Stimulated activated CD8-positive, alpha-beta memory T cell treated with anti-CD3 and anti-CD28 coated beads, Interleukin-15, amount 100 ng/mL, for 4 hours (primary cell): ENCODE data around the gene C1QA.
"Not testable (repeated sequence)": the region's sequence is repeated elsewhere in the genome, so short reads cannot be mapped to it uniquely, and the experiment has no call there.

ENCODE experiments used
- DNase-seq, 2 donors: peaks; one replicate each; pipeline ENCODE4 v3.0.0-alpha.2; 2020; ENCODE audit warnings: low read depth in 2 of 2

C1QA gene

DNA sequence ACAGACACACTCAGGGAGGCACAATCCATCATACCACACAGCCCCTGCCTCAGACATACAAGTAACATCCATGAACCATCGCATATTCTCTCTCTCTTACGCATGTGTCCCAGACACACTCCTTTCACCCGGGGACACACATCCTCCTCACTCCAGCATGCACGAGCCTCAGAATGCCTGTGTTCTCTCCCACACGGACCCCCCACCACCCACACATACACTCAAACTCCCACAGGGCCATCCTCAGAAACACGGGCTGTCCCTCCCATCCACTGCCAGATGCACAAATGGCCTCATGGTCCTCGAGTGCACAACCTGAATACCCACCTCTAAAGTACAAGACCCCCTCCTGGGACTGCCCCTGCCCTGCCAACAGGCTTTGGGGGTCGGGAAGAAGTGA, 4.8 kb downstream of the C1QA start:
- no peak for DNase-seq

DNA sequence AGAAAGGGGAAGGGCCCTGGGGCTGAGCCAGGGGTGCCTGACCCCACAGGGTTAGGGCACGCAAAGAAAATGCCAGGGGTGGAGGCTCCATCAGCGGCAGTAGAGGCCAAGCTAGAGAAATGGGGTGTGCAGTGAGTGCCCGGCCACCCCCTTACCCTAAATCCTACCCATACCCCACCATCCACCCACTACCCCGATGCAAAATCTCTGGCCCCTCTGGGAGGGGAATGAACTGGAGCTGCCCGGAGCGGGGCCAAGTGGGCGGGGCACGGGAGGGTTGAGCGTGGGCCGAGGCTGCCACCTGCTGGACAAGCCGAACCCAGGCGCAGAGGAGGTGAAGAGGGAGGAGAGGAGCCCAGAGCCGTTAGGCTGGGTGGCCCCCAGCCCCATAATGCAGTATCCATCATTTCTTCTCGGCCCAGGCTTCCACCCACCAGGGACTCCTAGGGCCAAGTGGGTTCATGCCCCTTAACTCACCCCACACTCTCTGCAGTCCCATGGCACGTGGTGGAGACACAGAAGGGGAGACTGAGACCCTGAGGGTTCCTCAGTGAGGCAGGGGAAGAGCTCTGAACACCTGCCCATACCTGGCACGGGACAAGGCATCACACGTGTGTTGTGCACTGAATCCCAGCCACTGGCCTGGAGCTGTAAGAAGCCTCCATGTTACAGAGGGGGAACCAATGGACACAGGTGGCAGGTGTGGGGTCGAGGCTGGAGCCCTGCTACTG, 5.6 kb downstream of the C1QA start:
- peak; percentile 16 to 25 for DNase-seq

DNA sequence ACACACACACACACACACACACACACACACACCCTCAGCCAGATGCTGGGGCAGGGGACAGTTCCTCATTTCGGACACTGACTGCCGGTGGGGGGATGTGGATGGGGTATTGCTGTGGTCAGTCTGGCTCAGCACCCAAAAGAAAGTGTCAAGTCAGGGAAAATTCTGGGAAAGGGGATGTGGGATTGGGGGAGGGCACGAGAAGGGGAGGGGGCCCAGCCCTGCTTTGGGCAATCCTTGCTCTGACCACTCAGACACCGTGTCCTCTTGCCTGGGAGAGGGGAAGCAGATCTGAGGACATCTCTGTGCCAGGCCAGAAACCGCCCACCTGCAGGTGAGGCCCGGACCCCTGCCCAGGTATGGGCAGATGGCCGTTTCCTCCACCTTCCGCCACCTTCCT, 7.0 kb downstream of the C1QA start, which contains the start of gene C1QC:
TSS of gene C1QC (plus strand) at position 253 of the 400 bp plus-strand sequence. CDS start 391 bp downstream, outside the sequence.
- DNase-seq, result no peak

- DNase-seq, result no peak
Measured at GRCh38 chr1:22643928-22644327, 7.5 kb downstream of the C1QA start.

- no peak for DNase-seq
Measured at GRCh38 chr1:22645931-22646330, 9.5 kb downstream of the C1QA start.

GRCh38 chr1:22646384-22646783, 10.0 kb downstream of the C1QA start:
- no peak for DNase-seq

- no peak for DNase-seq
Measured at GRCh38 chr1:22650089-22650693, 13.8 kb downstream of the C1QA start.

DNA sequence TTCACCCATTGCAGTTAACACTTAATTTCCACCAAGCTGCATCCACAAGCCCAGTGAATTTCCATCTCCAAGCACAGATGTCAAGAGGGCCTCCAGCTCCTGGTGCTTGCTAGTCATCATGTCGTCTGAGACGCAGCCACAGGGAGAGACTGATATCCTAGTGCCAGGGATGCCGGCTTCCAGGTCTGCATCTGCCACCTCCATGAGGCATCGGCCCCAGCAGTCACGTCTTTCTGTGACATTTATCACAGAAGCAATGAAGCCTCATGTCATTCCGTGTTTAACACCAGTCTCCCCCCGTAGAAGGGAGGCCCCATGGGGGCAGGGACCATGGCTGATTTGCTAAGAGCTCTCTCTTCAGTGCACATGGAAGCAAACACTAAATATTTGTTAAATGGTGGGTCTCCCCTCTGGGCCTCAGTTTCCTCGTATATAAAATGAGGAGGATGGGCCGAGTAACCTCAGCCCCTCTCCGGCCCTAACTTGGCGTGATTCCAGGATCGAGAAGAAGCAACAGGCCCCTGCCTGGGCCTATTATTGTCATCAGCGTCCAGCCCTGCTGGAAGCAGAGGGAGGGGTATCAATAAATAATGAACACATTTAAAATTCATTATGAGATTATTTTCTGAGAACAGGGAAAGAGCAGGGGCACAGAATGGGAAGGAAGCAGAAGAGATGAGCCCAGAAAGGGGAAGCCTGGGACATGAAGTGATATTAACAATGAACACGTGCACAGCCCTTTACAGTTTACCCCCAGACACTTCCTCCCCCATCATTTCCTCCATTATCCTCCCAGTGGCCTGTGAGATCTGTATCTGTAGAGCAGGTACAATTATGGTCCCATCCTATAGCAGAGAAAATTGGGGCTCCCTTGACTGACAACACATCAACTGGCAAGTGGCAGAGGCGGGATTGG, 15.8 kb downstream of the C1QA start:
- DNase-seq, result no peak

DNA sequence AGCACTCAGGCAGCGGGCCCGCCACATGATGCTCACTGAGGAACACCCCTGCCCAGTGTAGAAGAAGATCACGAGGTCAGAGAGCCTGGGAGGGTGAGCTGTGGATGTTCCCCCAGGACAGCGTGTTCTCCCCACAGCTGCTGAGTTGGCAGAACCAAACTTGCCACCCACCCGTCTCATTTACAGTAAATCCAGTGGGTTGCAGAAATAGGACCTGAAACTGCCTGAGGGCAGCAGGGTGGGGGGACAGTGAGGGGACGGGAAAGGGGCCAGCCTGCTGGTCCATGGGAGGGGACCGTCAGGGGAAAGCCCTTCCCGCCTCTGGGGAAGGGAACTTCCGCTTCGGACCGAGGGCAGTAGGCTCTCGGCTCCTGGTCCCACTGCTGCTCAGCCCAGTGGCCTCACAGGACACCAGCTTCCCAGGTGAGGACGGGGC, 16.5 kb downstream of the C1QA start, which contains the start of gene C1QB:
TSS of gene C1QB (plus strand) at position 356 of the 436 bp plus-strand sequence. CDS start 6,227 bp downstream, outside the sequence.
- DNase-seq, result no peak

GRCh38 chr1:22654692-22655091, 18.3 kb downstream of the C1QA start:
- no peak for DNase-seq

DNA sequence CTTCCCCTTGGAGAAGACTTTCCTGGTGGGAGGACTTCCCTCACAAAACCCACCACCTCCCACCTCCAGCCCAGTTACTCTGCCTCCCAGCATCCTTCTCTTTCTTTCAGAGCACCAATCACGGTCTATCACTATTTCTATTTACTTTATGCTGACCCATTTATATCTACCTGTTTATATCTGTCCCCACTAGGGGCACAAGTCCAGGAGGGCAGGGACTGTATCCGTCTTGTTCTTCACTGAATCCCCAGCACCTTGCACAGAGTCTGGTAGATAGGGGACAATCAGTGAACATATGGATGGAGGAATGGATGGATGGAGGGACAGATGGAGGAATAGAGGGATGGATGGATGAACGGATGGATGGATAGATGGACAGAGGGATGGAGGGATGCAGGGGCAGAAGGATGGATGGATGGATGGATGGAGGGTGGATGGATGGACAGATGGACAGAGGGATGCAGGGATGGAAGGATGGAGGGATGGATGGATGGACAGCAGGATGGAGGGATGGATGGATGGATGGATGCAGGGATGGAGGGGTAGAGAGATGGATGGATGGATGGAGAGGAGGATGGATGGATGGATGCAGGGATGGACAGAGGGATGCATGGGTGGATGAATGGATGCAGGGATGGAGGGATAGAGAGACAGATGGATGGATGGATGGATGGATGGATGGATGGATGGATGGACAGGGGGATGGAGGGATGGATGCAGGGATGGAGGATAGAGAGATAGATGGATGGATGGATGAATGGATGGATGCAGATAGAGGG, 22.1 kb downstream of the C1QA start:
- DNase-seq, result no peak

DNA sequence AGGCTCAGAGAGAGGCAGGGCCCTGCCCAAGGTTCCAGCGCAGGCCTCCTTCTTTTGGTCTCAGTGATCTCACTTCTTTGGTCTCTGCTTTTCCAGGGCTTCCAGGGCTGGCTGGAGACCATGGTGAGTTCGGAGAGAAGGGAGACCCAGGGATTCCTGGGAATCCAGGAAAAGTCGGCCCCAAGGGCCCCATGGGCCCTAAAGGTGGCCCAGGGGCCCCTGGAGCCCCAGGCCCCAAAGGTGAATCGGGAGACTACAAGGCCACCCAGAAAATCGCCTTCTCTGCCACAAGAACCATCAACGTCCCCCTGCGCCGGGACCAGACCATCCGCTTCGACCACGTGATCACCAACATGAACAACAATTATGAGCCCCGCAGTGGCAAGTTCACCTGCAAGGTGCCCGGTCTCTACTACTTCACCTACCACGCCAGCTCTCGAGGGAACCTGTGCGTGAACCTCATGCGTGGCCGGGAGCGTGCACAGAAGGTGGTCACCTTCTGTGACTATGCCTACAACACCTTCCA, 24.4 kb downstream of the C1QA start:
- DNase-seq, result no peak

DNA sequence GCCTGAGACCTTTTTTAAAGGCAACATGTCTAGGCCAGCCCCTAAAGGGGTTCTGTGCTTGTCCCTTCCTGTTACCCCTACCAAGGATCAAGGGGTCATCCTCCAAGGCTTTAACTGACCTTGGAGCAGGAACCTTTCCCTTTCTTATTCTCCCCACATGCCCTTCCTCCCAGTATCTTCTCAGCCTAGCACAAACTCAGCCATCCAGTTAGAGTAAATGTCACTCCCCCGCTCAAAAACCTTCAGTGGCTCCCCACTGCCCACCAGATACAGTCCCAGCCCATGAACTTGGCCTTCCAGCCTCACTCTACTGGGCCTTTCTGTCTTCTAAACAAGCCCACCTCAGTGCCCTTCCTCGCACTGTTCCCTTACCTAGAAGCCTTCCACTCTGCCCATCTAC, 25.5 kb downstream of the C1QA start:
- no peak for DNase-seq

DNA sequence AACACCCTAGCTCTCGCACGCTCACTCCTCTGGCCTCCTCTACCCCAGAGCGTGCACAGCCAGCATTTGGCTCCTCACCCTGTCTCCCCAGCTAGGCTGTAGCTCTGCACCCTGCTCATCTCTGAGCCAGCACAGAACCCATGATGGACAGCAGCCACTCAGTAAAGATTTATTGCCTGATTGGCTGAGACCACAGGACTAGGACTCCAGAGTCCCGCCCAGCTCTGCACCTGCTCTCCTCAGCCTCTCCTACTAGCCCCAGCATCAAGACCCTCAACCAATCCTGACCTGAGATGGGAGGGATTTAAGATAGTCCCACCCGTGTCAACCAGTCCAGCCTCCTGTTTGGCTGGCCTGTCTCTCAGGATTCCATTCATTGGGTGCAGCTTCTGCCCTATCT, 25.9 kb downstream of the C1QA start:
- no peak for DNase-seq

DNA sequence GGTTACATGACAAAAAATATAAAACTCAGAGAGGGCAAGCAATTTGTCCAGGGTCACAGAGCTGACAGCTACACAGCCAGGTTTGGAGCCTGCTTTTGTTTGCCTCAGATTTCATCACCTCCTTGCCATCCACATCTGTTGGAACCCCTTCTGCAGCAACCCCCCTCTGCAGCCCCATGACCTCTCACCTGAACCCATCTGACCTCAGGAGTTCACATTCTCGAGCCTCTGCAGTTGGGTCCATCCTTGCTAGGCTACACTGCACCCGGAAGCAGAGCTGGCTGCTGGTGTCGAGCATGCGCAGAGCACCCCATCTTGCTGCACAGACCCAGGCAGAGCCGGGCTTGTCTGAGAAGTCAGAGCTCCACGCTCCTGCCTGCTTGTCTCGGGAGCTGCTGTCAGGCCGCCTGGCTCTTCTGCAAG, 26.6 kb downstream of the C1QA start:
- DNase-seq, result no peak

DNA sequence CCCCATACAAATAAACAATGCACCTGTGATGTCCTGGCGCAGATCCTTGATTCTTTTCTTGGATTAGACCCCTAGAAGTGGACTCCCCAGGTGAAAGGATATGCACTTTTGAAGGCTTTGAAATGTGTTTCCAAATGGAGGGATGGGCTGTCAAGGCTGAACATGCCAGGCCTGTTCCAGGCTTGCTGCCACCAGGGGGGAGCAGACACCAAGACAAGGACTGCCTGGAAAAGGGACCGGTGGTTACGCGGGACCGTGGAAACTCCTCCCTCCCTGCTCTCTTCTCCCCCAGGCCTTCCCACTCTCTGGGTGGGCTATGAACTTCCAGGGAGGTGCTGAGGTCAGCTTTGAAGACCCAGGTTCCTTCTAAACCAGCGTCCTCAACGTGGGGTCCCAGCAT, 29.3 kb downstream of the C1QA start:
- DNase-seq, result no peak

DNA sequence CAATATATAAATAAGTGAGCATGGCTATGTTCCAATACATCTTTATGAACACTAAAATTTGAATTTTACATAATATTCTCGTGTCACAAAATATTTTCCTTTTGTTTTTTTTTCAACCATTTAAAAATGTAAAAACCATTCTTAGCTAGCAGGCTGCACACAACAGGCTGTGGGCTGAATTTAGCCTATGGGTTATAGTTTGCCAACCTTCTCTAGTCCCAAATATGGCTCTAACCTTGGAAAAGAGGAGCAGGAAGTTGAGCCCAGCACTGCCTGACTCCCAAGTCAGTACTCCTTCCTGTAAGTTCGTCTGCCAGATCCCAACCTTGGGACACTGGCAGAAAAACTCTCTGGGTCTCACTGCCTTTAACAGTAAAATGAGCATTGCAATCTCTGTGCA, 30.0 kb downstream of the C1QA start:
- no peak for DNase-seq

DNA sequence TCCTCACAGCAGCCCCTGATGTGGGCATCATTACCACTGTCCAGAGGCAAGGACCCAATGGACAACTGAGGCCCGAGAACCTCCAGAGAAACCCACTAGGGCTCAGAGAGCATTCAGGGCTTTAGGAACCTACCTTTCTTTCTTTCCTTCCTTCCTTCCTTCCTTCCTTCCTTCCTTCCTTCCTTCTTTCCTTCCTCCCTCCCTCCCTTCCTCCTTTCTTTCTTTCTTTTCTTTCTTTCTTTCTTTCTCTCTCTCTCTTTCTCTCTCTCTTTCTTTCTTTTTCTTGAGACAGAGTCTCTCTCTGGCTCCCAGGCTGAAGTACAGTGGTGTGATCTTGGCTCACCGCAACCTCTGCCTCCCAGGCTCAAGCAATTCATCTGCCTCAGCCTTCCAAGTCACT, 32.4 kb downstream of the C1QA start:
- DNase-seq, result not testable (repeated sequence)

DNA sequence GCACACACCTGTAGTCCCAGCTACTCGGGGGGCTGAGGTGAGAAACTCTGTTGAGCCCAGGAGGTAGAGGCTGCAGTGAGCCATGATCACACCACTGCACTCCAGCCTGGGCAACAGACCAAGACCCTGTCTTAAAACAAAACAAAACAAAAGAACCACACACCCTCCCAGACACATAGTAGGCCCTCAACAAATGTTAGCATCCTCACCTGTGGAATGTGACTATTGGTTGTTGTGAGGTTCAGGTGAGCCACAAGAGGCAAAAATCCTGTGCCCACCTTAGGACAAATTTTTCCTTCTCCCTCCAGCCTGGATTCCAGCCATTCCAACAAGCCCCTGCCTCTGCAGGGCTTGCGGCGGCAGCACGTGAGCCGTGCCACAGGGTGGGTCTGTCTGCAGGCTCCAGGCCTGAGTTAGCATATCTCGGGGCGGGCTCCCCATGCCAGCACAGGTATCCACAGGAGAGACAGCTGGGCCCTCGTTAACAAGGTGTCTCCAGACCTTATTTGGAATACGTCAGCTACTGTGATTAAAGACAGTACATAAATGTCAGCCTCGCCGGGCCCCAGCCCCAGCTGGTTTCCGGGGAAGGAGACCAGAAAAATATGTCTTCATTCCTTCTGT, 34.0 kb downstream of the C1QA start:
- no peak for DNase-seq

- DNase-seq, result no peak
Measured at GRCh38 chr1:22671999-22672398, 35.6 kb downstream of the C1QA start.
